HG03460 (cell line): ENCODE results near the gene PRPF18.

ENCODE experiments used
- ATAC-seq: cut with Tn5 transposase; IDR thresholded peaks from one replicate; pipeline ENCODE4 v1.9.1; 2021; ENCODE audit not compliant: unreplicated experiment

The PRPF18 gene

GRCh38 chr10:13665516-13666262, 78.9 kb downstream of the PRPF18 start:
- no peak for ATAC-seq

GRCh38 chr10:13668126-13668525, 81.4 kb downstream of the PRPF18 start:
- ATAC-seq: no peak

GRCh38 chr10:13669182-13669855, 82.6 kb downstream of the PRPF18 start:
- no peak for ATAC-seq

GRCh38 chr10:13669901-13670300, 83.1 kb downstream of the PRPF18 start:
- ATAC-seq: no peak

GRCh38 chr10:13670311-13670710, 83.5 kb downstream of the PRPF18 start:
- ATAC-seq: no peak

GRCh38 chr10:13671904-13672303, 85.1 kb downstream of the PRPF18 start:
- no peak for ATAC-seq

GRCh38 chr10:13672548-13672947, 85.8 kb downstream of the PRPF18 start:
- ATAC-seq: no peak

GRCh38 chr10:13673156-13673555, 86.4 kb downstream of the PRPF18 start:
- ATAC-seq: no peak

GRCh38 chr10:13674645-13675588, 88.2 kb downstream of the PRPF18 start:
- ATAC-seq: no peak

GRCh38 chr10:13678101-13678843, 91.5 kb downstream of the PRPF18 start:
- no peak for ATAC-seq
